ENCODE results near the gene BICD2. TPM values are rescaled to one million over a fixed set of nuclear protein-coding genes. Genes with fewer than 3 reads are reported as not detected.

BICD2 gene
- total and polyA plus RNA-seq, 2 donors (not counting 1 experiment from before 2014, with no cell fraction given): 9.1 to 35.8 TPM

DNA sequence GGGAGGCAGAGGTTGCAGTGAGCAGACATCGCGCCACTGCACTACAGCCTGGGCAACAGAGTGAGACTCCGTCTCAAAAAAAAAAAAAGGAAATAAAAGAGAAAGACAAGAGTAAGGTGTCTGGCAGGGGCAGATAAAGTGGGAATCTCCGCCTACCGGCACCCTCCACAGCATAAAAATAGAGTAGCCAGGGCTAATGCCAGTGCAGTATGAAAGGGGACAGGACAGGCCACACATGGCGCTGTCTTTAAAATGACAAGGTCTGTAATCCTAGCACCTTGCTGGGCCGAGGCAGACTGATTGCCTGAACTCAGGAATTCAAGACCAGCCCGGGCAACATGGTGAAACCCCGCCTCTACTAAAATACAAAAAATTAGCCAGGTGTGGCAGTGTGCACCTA, 7.8 kb downstream of the BICD2 start:
- Histone ChIP-seq H4K20me1 (ENCODE audit: control insufficient read depth, extremely low read depth, insufficient read depth, low read length) (peaks cover 4% of the 10 kb centered on the region), H3K27me3 (ENCODE audit: control insufficient read depth, insufficient read depth, low read length) (no peaks in the 10 kb centered on the region), H3K4me3 (replicated peaks in 1 of 4; ENCODE audit: control extremely low read depth in 1 of 4, insufficient read depth in 1 of 4, low read depth in 3 of 4, low read length in 4 of 4) (no peak overlapping the region), H2AFZ (ENCODE audit: low read length) (no peak overlapping the region), H3K9ac (ENCODE audit: insufficient read depth, low read length) (no peak overlapping the region), H3K36me3 (ENCODE audit: control insufficient read depth, insufficient read depth, low read length) (no peaks in the 10 kb centered on the region), H3K4me2 (ENCODE audit: extremely low read depth, insufficient read depth, low read length) (no peak overlapping the region), H3K4me1 (ENCODE audit: control insufficient read depth, extremely low read depth, insufficient read depth, low read length) (peaks cover 3% of the 10 kb centered on the region), H3K27ac (ENCODE audit: insufficient read depth, low read length) (no peak overlapping the region), H3K79me2 (ENCODE audit: control insufficient read depth, insufficient read depth, low read length) (peaks cover 53% of the 10 kb centered on the region), H3K9me3 (ENCODE audit: control insufficient read depth, insufficient read depth, low read depth, low read length) (no peaks in the 10 kb centered on the region)
- no peak for DNase-seq (ENCODE audit: low read depth in 2 of 2)
- no peak for TF ChIP-seq EZH2 (IDR thresholded peaks at IDR 0.05; ENCODE audit: low read length, missing control alignments)
- TF ChIP-seq, protein P1, sequence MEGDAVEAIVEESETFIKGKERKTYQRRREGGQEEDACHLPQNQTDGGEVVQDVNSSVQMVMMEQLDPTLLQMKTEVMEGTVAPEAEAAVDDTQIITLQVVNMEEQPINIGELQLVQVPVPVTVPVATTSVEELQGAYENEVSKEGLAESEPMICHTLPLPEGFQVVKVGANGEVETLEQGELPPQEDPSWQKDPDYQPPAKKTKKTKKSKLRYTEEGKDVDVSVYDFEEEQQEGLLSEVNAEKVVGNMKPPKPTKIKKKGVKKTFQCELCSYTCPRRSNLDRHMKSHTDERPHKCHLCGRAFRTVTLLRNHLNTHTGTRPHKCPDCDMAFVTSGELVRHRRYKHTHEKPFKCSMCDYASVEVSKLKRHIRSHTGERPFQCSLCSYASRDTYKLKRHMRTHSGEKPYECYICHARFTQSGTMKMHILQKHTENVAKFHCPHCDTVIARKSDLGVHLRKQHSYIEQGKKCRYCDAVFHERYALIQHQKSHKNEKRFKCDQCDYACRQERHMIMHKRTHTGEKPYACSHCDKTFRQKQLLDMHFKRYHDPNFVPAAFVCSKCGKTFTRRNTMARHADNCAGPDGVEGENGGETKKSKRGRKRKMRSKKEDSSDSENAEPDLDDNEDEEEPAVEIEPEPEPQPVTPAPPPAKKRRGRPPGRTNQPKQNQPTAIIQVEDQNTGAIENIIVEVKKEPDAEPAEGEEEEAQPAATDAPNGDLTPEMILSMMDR (conservative IDR thresholded peaks at IDR 0.05 in 1 of 2, IDR thresholded peaks at IDR 0.05 in 1 of 2; ENCODE audit: low read depth in 1 of 2, low read length in 2 of 2): no peak

DNA sequence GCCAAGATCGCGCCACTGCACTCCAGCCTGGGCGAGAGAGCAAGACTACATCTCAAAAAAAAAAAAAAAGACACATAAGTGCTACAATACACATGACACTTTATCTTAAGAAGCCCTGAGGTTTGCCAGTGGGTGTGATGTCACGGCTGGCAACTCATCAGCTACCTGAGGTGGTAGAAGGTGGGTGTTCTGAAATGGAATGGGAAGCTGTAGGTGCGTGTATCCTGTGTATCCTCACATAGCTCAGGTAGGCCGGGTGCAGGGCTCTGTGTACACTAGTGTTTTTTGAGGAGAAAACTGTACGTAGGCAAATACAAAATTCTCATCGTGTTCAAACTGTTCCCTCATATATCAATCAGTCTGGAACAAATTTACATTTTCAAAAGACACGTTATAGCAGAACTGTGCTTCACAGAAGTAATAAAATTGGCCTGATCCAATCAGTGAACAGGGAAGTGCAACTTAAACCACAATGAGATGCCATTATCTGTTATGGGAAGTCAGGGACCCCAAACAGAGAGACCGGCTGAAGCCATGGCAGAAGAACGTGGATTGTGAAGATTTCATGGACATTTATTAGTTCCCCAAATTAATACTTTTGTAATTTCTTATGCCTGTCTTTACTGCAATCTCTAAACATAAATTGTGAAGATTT, 10.4 kb downstream of the BICD2 start:
- Histone ChIP-seq H2AFZ (ENCODE audit: low read length) (no peak overlapping the region), H3K4me1 (ENCODE audit: control insufficient read depth, extremely low read depth, insufficient read depth, low read length) (peaks cover 9% of the 10 kb centered on the region), H4K20me1 (ENCODE audit: control insufficient read depth, extremely low read depth, insufficient read depth, low read length) (no peaks in the 10 kb centered on the region), H3K4me3 (replicated peaks in 1 of 4; ENCODE audit: control extremely low read depth in 1 of 4, insufficient read depth in 1 of 4, low read depth in 3 of 4, low read length in 4 of 4) (no peak overlapping the region), H3K9me3 (ENCODE audit: control insufficient read depth, insufficient read depth, low read depth, low read length) (no peaks in the 10 kb centered on the region), H3K9ac (ENCODE audit: insufficient read depth, low read length) (no peak overlapping the region), H3K27ac (ENCODE audit: insufficient read depth, low read length) (no peak overlapping the region), H3K27me3 (ENCODE audit: control insufficient read depth, insufficient read depth, low read length) (no peaks in the 10 kb centered on the region), H3K36me3 (ENCODE audit: control insufficient read depth, insufficient read depth, low read length) (no peaks in the 10 kb centered on the region), H3K4me2 (ENCODE audit: extremely low read depth, insufficient read depth, low read length) (no peak overlapping the region), H3K79me2 (ENCODE audit: control insufficient read depth, insufficient read depth, low read length) (peaks cover 42% of the 10 kb centered on the region)
- TF ChIP-seq, protein P1 (conservative IDR thresholded peaks at IDR 0.05 in 1 of 2, IDR thresholded peaks at IDR 0.05 in 1 of 2; ENCODE audit: low read depth in 1 of 2, low read length in 2 of 2): no peak
- no peak for TF ChIP-seq EZH2 (IDR thresholded peaks at IDR 0.05; ENCODE audit: low read length, missing control alignments)
- no peak for DNase-seq (ENCODE audit: low read depth in 2 of 2)

DNA sequence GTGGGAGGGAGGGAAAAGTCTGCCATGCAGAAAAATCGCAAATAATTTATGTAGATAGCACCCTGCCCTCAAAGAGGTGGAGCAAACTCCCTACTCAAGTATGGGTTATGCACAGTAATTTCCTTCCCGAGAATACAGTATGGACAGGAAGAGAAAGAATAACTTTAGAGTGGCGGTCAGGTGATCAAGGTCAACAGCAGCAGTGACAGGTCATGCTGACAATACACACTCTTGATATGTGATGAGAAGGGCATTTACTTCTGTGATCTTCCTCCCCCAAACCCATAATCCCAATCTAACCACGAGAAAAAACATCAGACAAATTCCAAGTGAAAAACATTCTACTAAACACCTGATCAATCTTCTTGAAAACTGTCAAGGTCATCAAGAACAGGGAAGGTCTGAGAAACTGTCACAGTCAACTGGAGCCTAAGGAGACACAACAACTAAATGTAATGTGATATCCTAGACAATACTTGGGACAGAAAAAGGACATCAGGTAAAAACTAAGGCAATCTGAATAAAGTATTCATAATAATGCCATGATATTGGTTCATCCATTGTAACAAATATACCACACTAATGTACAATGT, 11.7 kb downstream of the BICD2 start:
- Histone ChIP-seq H3K9ac (ENCODE audit: insufficient read depth, low read length) (no peak overlapping the region), H3K4me3 (replicated peaks in 1 of 4; ENCODE audit: control extremely low read depth in 1 of 4, insufficient read depth in 1 of 4, low read depth in 3 of 4, low read length in 4 of 4) (no peak overlapping the region), H3K4me2 (ENCODE audit: extremely low read depth, insufficient read depth, low read length) (no peak overlapping the region), H3K9me3 (ENCODE audit: control insufficient read depth, insufficient read depth, low read depth, low read length) (no peaks in the 10 kb centered on the region), H3K27me3 (ENCODE audit: control insufficient read depth, insufficient read depth, low read length) (no peaks in the 10 kb centered on the region), H4K20me1 (ENCODE audit: control insufficient read depth, extremely low read depth, insufficient read depth, low read length) (no peaks in the 10 kb centered on the region), H3K27ac (ENCODE audit: insufficient read depth, low read length) (peak overlapping the region; percentile 27), H3K4me1 (ENCODE audit: control insufficient read depth, extremely low read depth, insufficient read depth, low read length) (peaks cover 19% of the 10 kb centered on the region), H2AFZ (ENCODE audit: low read length) (no peak overlapping the region), H3K79me2 (ENCODE audit: control insufficient read depth, insufficient read depth, low read length) (peaks cover 52% of the 10 kb centered on the region), H3K36me3 (ENCODE audit: control insufficient read depth, insufficient read depth, low read length) (no peaks in the 10 kb centered on the region)
- DNase-seq (ENCODE audit: low read depth in 2 of 2): no peak
- TF ChIP-seq, protein P1 (conservative IDR thresholded peaks at IDR 0.05 in 1 of 2, IDR thresholded peaks at IDR 0.05 in 1 of 2; ENCODE audit: low read depth in 1 of 2, low read length in 2 of 2): no peak
- no peak for TF ChIP-seq EZH2 (IDR thresholded peaks at IDR 0.05; ENCODE audit: low read length, missing control alignments)
